Lung (tissue), 12 donors: ENCODE results near the gene NRM. TPM values are rescaled to one million over a fixed set of nuclear protein-coding genes. Genes with fewer than 3 reads are reported as not detected.
A peak's percentile ranks its signal among the peaks of the same experiment; 100 is the strongest.

Source experiments
- ATAC-seq: fragments of 200-7000 bp; cut with Tn5 transposase; one replicate; pipeline ENCODE4 v1.9.1; 2020; ENCODE audit warnings: moderate number of reproducible peaks; ENCODE audit not compliant: insufficient read depth, low FRiP score
- DNase-seq, 3 donors: peaks; one replicate each; pipeline ENCODE4 v3.0.0-alpha.2; 2013 to 2017
- H3K27ac ChIP-seq, 2 donors: one replicate each; pipeline ENCODE4 v1.5.1; 2013; ENCODE audit warnings: mild to moderate bottlenecking in 2 of 2, moderate library complexity in 2 of 2, control low read depth in 1 of 2, inconsistent platforms in 1 of 2, low read depth in 1 of 2, low read length in 1 of 2
- H3K27me3 ChIP-seq, 3 donors: one replicate each; pipeline ENCODE4 v1.5.1; 2013; ENCODE audit warnings: low read length in 2 of 3; ENCODE audit not compliant: control insufficient read depth in 3 of 3, insufficient read depth in 3 of 3
- H3K36me3 ChIP-seq, 4 donors: one replicate each; pipeline ENCODE4 v1.5.1; 2013; ENCODE audit warnings: low read length in 4 of 4, mild to moderate bottlenecking in 1 of 4, moderate library complexity in 1 of 4; ENCODE audit not compliant: control insufficient read depth in 4 of 4, insufficient read depth in 4 of 4
- H3K4me1 ChIP-seq, 5 donors: one replicate each; pipeline ENCODE4 v1.5.1; 2013; ENCODE audit warnings: low read length in 5 of 5, mild to moderate bottlenecking in 2 of 5, moderate library complexity in 1 of 5; ENCODE audit not compliant: control insufficient read depth in 5 of 5, insufficient read depth in 5 of 5
- H3K4me3 ChIP-seq: one replicate; pipeline ENCODE4 v1.5.1; 2013; ENCODE audit warnings: mild to moderate bottlenecking, control low read depth, moderate library complexity
- H3K9ac ChIP-seq, 2 donors: one replicate each; pipeline ENCODE4 v1.5.1; 2013; ENCODE audit warnings: low read length in 2 of 2, control low read depth in 1 of 2; ENCODE audit not compliant: insufficient read depth in 1 of 2
- H3K9me3 ChIP-seq, 4 donors: one replicate each; pipeline ENCODE4 v1.5.1; 2013; ENCODE audit warnings: low read length in 3 of 4, mild to moderate bottlenecking in 1 of 4, moderate library complexity in 1 of 4; ENCODE audit not compliant: control insufficient read depth in 4 of 4, insufficient read depth in 3 of 4
- CTCF ChIP-seq: IDR thresholded peaks from 2 replicates; pipeline ENCODE4 v1.5.1; 2012; ENCODE audit warnings: mild to moderate bottlenecking; ENCODE audit errors: control extremely low read depth, extremely low read depth
- WGBS, 2 donors: extraction: QIAGEN DNeasy Blood & Tissue Kit; methylation state at CpG; one replicate each; pipeline ENCODE4 v1.1.7; 2013; 5-methylcytosine and 5-hydroxymethylcytosine counted together
- polyA plus RNA-seq, 2 donors: library from polyadenylated mRNA; stranded (reverse); fragments of 200-250 nt; gene quantifications; one replicate each; pipeline ENCODE4 v1.2.1, GENCODE V29; 2013
- total RNA-seq, 2 donors: library from RNA; depleted of rRNA in 1 of 2; stranded (reverse); fragments of >200 nt in 1 of 2; gene quantifications; one replicate each; pipeline ENCODE4 v1.2.1, GENCODE V29; 2014 to 2021
- donor health status: control.
- donor health status: control.
- donor health status: Bipolar disorder and iron deficiency.
- donor health status: healthy.
- donor health status: DM: yes; HTN: yes; CAD: no.

Gene NRM
- total and polyA plus RNA-seq, 4 donors, result 5.1 to 18.7 (median 15.9) TPM

GRCh38 chr6:30735668-30736314, 45.0 kb upstream of the NRM start:
- no peak for ATAC-seq
- Histone ChIP-seq H3K9me3 (no peaks in the 10 kb centered on the region), H3K4me3 (no peak overlapping the region), H3K36me3 (peaks cover 20 to 41% (median 32%) of the 10 kb centered on the region in 4 donors), H3K27ac (no peak overlapping the region), H3K9ac (no peak overlapping the region), H3K27me3 (no peaks in the 10 kb centered on the region), H3K4me1 (peaks cover 0 to 12% (median 3%) of the 10 kb centered on the region in 5 donors)
- 84 to 87% methylated on average over 8 of the region's 8 CpGs for WGBS, 2 donors
- no peak for TF ChIP-seq CTCF
- DNase-seq, result no peak

- no peaks in the 10 kb centered on the region for H3K9me3 ChIP-seq
- ATAC-seq (no peak), DNase-seq (no peak)
- H3K4me3 ChIP-seq, result no peak overlapping the region
- no peak overlapping the region for H3K27ac ChIP-seq
- H3K27me3 ChIP-seq, result no peaks in the 10 kb centered on the region
- no peak overlapping the region for H3K9ac ChIP-seq
- H3K4me1 ChIP-seq, result peaks cover 0 to 12% (median 0%) of the 10 kb centered on the region in 5 donors
- no peak for TF ChIP-seq CTCF
- 93% methylated on average over 12 of the region's 12 CpGs for WGBS, 2 donors
- H3K36me3 ChIP-seq, result peaks cover 16 to 49% (median 34%) of the 10 kb centered on the region in 4 donors
These were observed 41.6 kb upstream of the NRM start for GRCh38 chr6:30732237-30732943.

- Histone ChIP-seq H3K27ac (peak overlapping the region in 1 of 2 donors; percentile 35), H3K36me3 (peaks cover 16 to 54% (median 37%) of the 10 kb centered on the region in 4 donors), H3K4me3 (no peak overlapping the region), H3K27me3 (no peaks in the 10 kb centered on the region), H3K9me3 (no peaks in the 10 kb centered on the region), H3K4me1 (peaks cover 0 to 5% (median 0%) of the 10 kb centered on the region in 5 donors), H3K9ac (no peak overlapping the region)
- TF ChIP-seq CTCF, result peak; percentile 51
- WGBS, 2 donors, result 34 to 39% methylated on average over 30 of the region's 30 CpGs
- peak; percentile 61 to 77 (median 73) for DNase-seq
- peak; percentile 70 for ATAC-seq
These were observed 40.0 kb upstream of the NRM start for GRCh38 chr6:30730601-30731435.
